IMR-90 (cell line): ENCODE measurements around the gene HERPUD1. TPM values are rescaled to one million over a fixed set of nuclear protein-coding genes. Genes with fewer than 3 reads are reported as not detected.

Experiments used
- ATAC-seq: fragments of 200-7000 bp; cut with Tn5 transposase; 2 replicates; pipeline ENCODE4 v1.9.1; 2020; ENCODE audit warnings: low read depth, mild to moderate bottlenecking, moderate library complexity
- BruUV-seq: library from RNA; stranded (reverse); fragments of 400-500 nt; replicated peaks from 2 replicates; lab custom pipeline; 2021; lab: Mats Ljungman, UMichigan
- CTCF ChIA-PET: fragments of 300-600 bp; formaldehyde crosslinking; extraction: SDS; loops from one replicate; lab custom pipeline; 2021; ENCODE audit warnings: antibody characterized with exemption; lab: Yijun Ruan, JAX
- POLR2A ChIA-PET: fragments of 300-600 bp; sonication (Branson Sonifier 250); formaldehyde crosslinking; loops from one replicate; lab custom pipeline; 2022; ENCODE audit warnings: antibody characterized with exemption; ENCODE audit not compliant: unreplicated experiment; lab: Charles Lee
- DNase-seq: peaks from one replicate; pipeline ENCODE4 v3.0.0; 2013
- H2AFZ ChIP-seq: replicated peaks from 2 replicates; pipeline ENCODE3; 2013; ENCODE audit warnings: low read length, mild to moderate bottlenecking; ENCODE audit not compliant: poor library complexity
- H2AK5ac ChIP-seq: 2 replicates; pipeline ENCODE4 v1.6.1; 2013; ENCODE audit warnings: low read depth, low read length, inconsistent platforms
- H2AK9ac ChIP-seq: replicated peaks from 2 replicates; pipeline ENCODE3; 2013; ENCODE audit warnings: mild to moderate bottlenecking, low read depth, low read length, moderate library complexity; ENCODE audit not compliant: poor library complexity
- H2BK120ac ChIP-seq: 2 replicates; pipeline ENCODE4 v1.6.1; 2013; ENCODE audit warnings: low read depth, low read length, inconsistent platforms
- H2BK15ac ChIP-seq: 3 replicates; pipeline ENCODE4 v1.6.1; 2013; ENCODE audit warnings: low read depth, low read length, inconsistent platforms
- H2BK20ac ChIP-seq: 2 replicates; pipeline ENCODE4 v1.6.1; 2013; ENCODE audit warnings: low read depth, mild to moderate bottlenecking, inconsistent platforms, low read length, moderate library complexity
- H2BK5ac ChIP-seq: 2 replicates; pipeline ENCODE4 v1.6.1; 2013; ENCODE audit warnings: mild to moderate bottlenecking, low read depth, low read length, inconsistent platforms; ENCODE audit not compliant: poor library complexity, severe bottlenecking
- H3K14ac ChIP-seq: replicated peaks from 2 replicates; pipeline ENCODE4 v1.6.1; 2013; ENCODE audit warnings: low read depth, low read length, inconsistent platforms
- H3K18ac ChIP-seq: 2 replicates; pipeline ENCODE4 v1.6.1; 2013; ENCODE audit warnings: low read depth, low read length, control low read depth
- H3K23ac ChIP-seq: 2 replicates; pipeline ENCODE4 v1.6.1; 2013; ENCODE audit warnings: low read depth, low read length, inconsistent platforms
- H3K27ac ChIP-seq: 2 replicates; pipeline ENCODE4 v1.5.1; 2013; ENCODE audit warnings: mild to moderate bottlenecking, control low read depth, low read length; ENCODE audit not compliant: insufficient read depth
- H3K27me3 ChIP-seq: 2 replicates; pipeline ENCODE4 v1.6.1; 2013; ENCODE audit warnings: low read length; ENCODE audit not compliant: control insufficient read depth, insufficient read depth
- H3K36me3 ChIP-seq: 2 replicates; pipeline ENCODE4 v1.6.1; 2013; ENCODE audit warnings: low read length, mixed read lengths; ENCODE audit not compliant: control insufficient read depth, insufficient read depth
- H3K4ac ChIP-seq: 2 replicates; pipeline ENCODE4 v1.6.1; 2013; ENCODE audit warnings: low read depth, low read length, inconsistent platforms
- H3K4me1 ChIP-seq: 2 replicates; pipeline ENCODE4 v1.6.1; 2013; ENCODE audit warnings: low read length, mixed read lengths; ENCODE audit not compliant: control insufficient read depth, insufficient read depth
- H3K4me2 ChIP-seq: 2 replicates; pipeline ENCODE4 v1.6.1; 2013; ENCODE audit warnings: low read depth, mild to moderate bottlenecking, control low read depth, low read length, moderate library complexity
- H3K4me3 ChIP-seq: 2 replicates; pipeline ENCODE4 v1.5.1; 2013; ENCODE audit warnings: low read depth, mild to moderate bottlenecking, control low read depth, low read length, moderate library complexity; ENCODE audit not compliant: insufficient read depth
- H3K56ac ChIP-seq: 2 replicates; pipeline ENCODE4 v1.6.1; 2013; ENCODE audit warnings: low read length, inconsistent platforms; ENCODE audit not compliant: insufficient read depth; ENCODE audit errors: extremely low read depth
- H3K79me1 ChIP-seq, 2 experiments: 2 replicates each; pipeline ENCODE4 v1.6.1; 2013; ENCODE audit warnings: low read length in 2 of 2, inconsistent platforms in 1 of 2, low read depth in 1 of 2
- H3K9ac ChIP-seq: 2 replicates; pipeline ENCODE4 v1.6.1; 2013; ENCODE audit warnings: low read depth, low read length, control low read depth
- H3K9me1 ChIP-seq: 2 replicates; pipeline ENCODE4 v1.6.1; 2013; ENCODE audit warnings: low read length, inconsistent platforms; ENCODE audit not compliant: insufficient read depth
- H3K9me3 ChIP-seq: 2 replicates; pipeline ENCODE4 v1.6.1; 2013; ENCODE audit warnings: low read length; ENCODE audit not compliant: control insufficient read depth, insufficient read depth
- H4K20me1 ChIP-seq: 2 replicates; pipeline ENCODE4 v1.6.1; 2013; ENCODE audit warnings: low read length, inconsistent platforms; ENCODE audit not compliant: insufficient read depth
- H4K5ac ChIP-seq: 2 replicates; pipeline ENCODE4 v1.6.1; 2013; ENCODE audit warnings: mild to moderate bottlenecking, low read depth, low read length, control low read depth
- H4K8ac ChIP-seq, 2 experiments: 2 replicates each; pipeline ENCODE4 v1.6.1; 2013; ENCODE audit warnings: low read depth in 2 of 2, low read length in 2 of 2, control low read depth in 1 of 2, inconsistent platforms in 1 of 2
- H4K91ac ChIP-seq: 2 replicates; pipeline ENCODE4 v1.6.1; 2013; ENCODE audit warnings: low read depth, low read length, inconsistent platforms; ENCODE audit not compliant: insufficient read depth
- BHLHE40 ChIP-seq: fragments of 150-350 bp; IDR thresholded peaks from 2 replicates; pipeline ENCODE4 v1.6.1; 2016; ENCODE audit warnings: mild to moderate bottlenecking, low read depth, low read length
- CEBPB ChIP-seq: IDR thresholded peaks from 2 replicates; pipeline ENCODE4 v1.6.1; 2012; ENCODE audit warnings: low read depth, low read length, improper control_type of control experiment
- FOS ChIP-seq: fragments of 150-350 bp; IDR thresholded peaks from 2 replicates; pipeline ENCODE4 v1.6.1; 2016; ENCODE audit warnings: low read depth, low read length
- MAFK ChIP-seq: IDR thresholded peaks from 2 replicates; pipeline ENCODE4 v1.6.1; 2012; ENCODE audit warnings: low read depth, low read length, improper control_type of control experiment
- NFE2L2 ChIP-seq: fragments of 150-350 bp; IDR thresholded peaks from 2 replicates; pipeline ENCODE4 v1.6.1; 2016; ENCODE audit warnings: low read depth, mild to moderate bottlenecking, low read length
- POLR2A ChIP-seq: IDR thresholded peaks from 2 replicates; pipeline ENCODE4 v1.6.1; 2012; ENCODE audit warnings: mild to moderate bottlenecking, low read depth, low read length
- RAD21 ChIP-seq: IDR thresholded peaks from 2 replicates; pipeline ENCODE4 v1.6.1; 2012; ENCODE audit warnings: low read length, improper control_type of control experiment
- RCOR1 ChIP-seq: IDR thresholded peaks from 2 replicates; pipeline ENCODE4 v1.6.1; 2012; ENCODE audit warnings: mild to moderate bottlenecking, low read length, improper control_type of control experiment; ENCODE audit not compliant: insufficient replicate concordance
- SMC3 ChIP-seq: fragments of 150-350 bp; IDR thresholded peaks from 2 replicates; pipeline ENCODE4 v1.6.1; 2016; ENCODE audit warnings: low read depth, mild to moderate bottlenecking, antibody characterized with exemption, low read length, moderate library complexity
- WGBS, 2 experiments: methylation state at CpG; one replicate each; pipeline versions ENCODE4 v1.1.5 to v1.1.7; 2013; ENCODE audit warnings: missing lambda C conversion rate in 2 of 2; ENCODE audit not compliant: insufficient read length in 1 of 2; ENCODE audit errors: extremely low coverage in 2 of 2; 5-methylcytosine and 5-hydroxymethylcytosine counted together
- dilution Hi-C: fragments of 300-500 bp; cut with HindIII; formaldehyde crosslinking; loops from one replicate; pipeline ENCODE4 v1.14.3; 2018; ENCODE audit warnings: low sequenced_read_pairs; ENCODE audit not compliant: unreplicated experiment
- in situ Hi-C: fragments of 300-500 bp; cut with MboI; formaldehyde crosslinking; loops from 3 replicates; pipeline ENCODE4 v1.14.3; 2019; ENCODE audit warnings: low sequenced_read_pairs, inconsistent platforms, mixed read lengths
- intact Hi-C: fragments of 100-400 bp; cut with micrococcal nuclease; formaldehyde crosslinking; loops from 2 replicates; pipeline ENCODE4 v1.10.0; 2022
- polyA plus RNA-seq, 3 experiments: library from polyadenylated mRNA; depleted of rRNA; stranded (reverse); fragments of >200 nt; gene quantifications; 2 replicates each; pipeline ENCODE4 v1.2.3, GENCODE V29; 2012; ENCODE audit warnings: low replicate concordance in 1 of 3
- total RNA-seq: library from RNA; depleted of rRNA; stranded (reverse); fragments of >200 nt; gene quantifications from 2 replicates; pipeline ENCODE4 v1.2.3, GENCODE V29; 2012
- TF ChIP-seq, protein P1 (sequence below): conservative IDR thresholded peaks from 2 replicates; pipeline ENCODE4 v1.5.1; 2012; ENCODE audit warnings: mild to moderate bottlenecking, low read depth, low read length, improper control_type of control experiment

The HERPUD1 gene
- total and polyA plus RNA-seq, 2 of the 4 experiments (the other 2 are of a cell fraction) = 130 to 148 TPM

GRCh38 chr16:56964243-56965148, 32.6 kb downstream of the HERPUD1 start:
- Histone ChIP-seq H3K23ac (no peak overlapping the region), H3K4me3 (no peak overlapping the region), H4K91ac (peak overlapping the region; percentile 48; the same call in 1 of the 2 replicates), H3K27ac (peak overlapping the region; percentile 4; the same call in 1 of the 2 replicates), H2BK5ac (peak overlapping the region; percentile 46), H3K56ac (no peak overlapping the region), H4K20me1 (no peaks in the 10 kb centered on the region), H2BK20ac (peak overlapping the region; percentile 53), H2BK15ac (no peak overlapping the region; the same call in 2 of the 3 replicates), H3K9ac (no peak overlapping the region), H2BK120ac (peak overlapping the region; percentile 76), H3K18ac (no peak overlapping the region), H3K4me2 (no peak overlapping the region), H3K27me3 (no peaks in the 10 kb centered on the region), H3K4ac (peak overlapping the region; percentile 24), H3K9me1 (peaks cover 10% of the 10 kb centered on the region), H4K5ac (peak overlapping the region; percentile 27; the same call in 1 of the 2 replicates), H4K8ac (peak overlapping the region; percentile 9 to 56; a peak in 2 of 4 replicates), H3K79me1 (no peaks in the 10 kb centered on the region), H3K4me1 (peaks cover 32% of the 10 kb centered on the region), H2AK9ac (peak overlapping the region; percentile 17), H2AFZ (peak overlapping the region; percentile 6), H3K14ac (no peak overlapping the region; the same call in 1 of the 2 replicates), H3K36me3 (no peaks in the 10 kb centered on the region), H3K9me3 (peaks cover 2% of the 10 kb centered on the region; the same call in 1 of the 2 replicates), H2AK5ac (peak overlapping the region; percentile 67; the same call in 1 of the 2 replicates)
- intact Hi-C loops (loop anchor here (10.0 kb wide), 1 partner anchor 80 kb away; no protein-coding TSS in a partner anchor), in situ Hi-C loops (no loop called here), dilution Hi-C loops (no loop called here)
- DNase-seq (peak; percentile 84), ATAC-seq (peak; percentile 86)
- WGBS, 2 experiments = 79% methylated on average over 8 of the region's 30 CpGs; no CpG with 5 or more reads in 1 of the 2 experiments
- CTCF ChIA-PET = interaction anchor here (0.5 to 1.1 kb wide), 3 partner anchors 9 to 113 kb away, joined by 3 read pairs; no protein-coding TSS in a partner anchor
- TF ChIP-seq POLR2A = no peak
- TF ChIP-seq, protein P1, sequence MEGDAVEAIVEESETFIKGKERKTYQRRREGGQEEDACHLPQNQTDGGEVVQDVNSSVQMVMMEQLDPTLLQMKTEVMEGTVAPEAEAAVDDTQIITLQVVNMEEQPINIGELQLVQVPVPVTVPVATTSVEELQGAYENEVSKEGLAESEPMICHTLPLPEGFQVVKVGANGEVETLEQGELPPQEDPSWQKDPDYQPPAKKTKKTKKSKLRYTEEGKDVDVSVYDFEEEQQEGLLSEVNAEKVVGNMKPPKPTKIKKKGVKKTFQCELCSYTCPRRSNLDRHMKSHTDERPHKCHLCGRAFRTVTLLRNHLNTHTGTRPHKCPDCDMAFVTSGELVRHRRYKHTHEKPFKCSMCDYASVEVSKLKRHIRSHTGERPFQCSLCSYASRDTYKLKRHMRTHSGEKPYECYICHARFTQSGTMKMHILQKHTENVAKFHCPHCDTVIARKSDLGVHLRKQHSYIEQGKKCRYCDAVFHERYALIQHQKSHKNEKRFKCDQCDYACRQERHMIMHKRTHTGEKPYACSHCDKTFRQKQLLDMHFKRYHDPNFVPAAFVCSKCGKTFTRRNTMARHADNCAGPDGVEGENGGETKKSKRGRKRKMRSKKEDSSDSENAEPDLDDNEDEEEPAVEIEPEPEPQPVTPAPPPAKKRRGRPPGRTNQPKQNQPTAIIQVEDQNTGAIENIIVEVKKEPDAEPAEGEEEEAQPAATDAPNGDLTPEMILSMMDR = peak; percentile 61
- peak; percentile 45 for TF ChIP-seq RAD21
- peak; percentile 64 for TF ChIP-seq FOS
- peak; percentile 24; the same call in 1 of the 2 replicates for TF ChIP-seq SMC3
- TF ChIP-seq RCOR1 = peak; percentile 84
- peak; percentile 98 for TF ChIP-seq CEBPB
- TF ChIP-seq MAFK = no peak
- peak; percentile 53; the same call in 1 of the 2 replicates for TF ChIP-seq NFE2L2
- no peak for TF ChIP-seq BHLHE40
- no TSS peak for BruUV-seq
- POLR2A ChIA-PET = no interaction called here
